GM21390 (cell line): ENCODE data around the gene DET1.
"Not testable (repeated sequence)": the region's sequence is repeated elsewhere in the genome, so short reads cannot be mapped to it uniquely, and the experiment has no call there.

Experiments used
- ATAC-seq: cut with Tn5 transposase; IDR thresholded peaks from one replicate; pipeline ENCODE4 v1.9.1; 2021; ENCODE audit not compliant: unreplicated experiment

Gene DET1

DNA sequence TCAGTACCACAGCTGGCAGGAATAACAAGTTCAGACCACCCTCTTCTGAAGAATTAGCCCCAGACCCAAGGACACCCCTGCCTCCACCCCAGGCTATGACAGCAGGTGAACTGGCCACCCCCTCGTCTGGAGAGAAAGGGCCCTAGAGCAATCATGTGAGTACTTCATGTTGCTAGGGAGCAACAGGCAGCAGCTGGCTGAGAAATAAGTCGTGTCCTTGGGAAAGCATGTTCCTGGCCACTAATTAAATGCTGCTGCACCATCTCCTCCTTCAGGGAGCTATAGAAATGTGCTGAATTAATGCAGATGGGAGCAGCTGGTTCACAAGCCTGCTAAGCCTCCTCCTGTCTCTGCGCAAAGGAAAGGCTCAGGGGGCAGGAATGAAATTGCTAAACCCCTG, 47.5 kb downstream of the DET1 start:
- no peak for ATAC-seq

GRCh38 chr15:88497109-88497765, 49.2 kb downstream of the DET1 start:
- no peak for ATAC-seq

GRCh38 chr15:88493844-88494243, 52.6 kb downstream of the DET1 start:
- ATAC-seq, result no peak

GRCh38 chr15:88491158-88491557, 55.3 kb downstream of the DET1 start:
- no peak for ATAC-seq

DNA sequence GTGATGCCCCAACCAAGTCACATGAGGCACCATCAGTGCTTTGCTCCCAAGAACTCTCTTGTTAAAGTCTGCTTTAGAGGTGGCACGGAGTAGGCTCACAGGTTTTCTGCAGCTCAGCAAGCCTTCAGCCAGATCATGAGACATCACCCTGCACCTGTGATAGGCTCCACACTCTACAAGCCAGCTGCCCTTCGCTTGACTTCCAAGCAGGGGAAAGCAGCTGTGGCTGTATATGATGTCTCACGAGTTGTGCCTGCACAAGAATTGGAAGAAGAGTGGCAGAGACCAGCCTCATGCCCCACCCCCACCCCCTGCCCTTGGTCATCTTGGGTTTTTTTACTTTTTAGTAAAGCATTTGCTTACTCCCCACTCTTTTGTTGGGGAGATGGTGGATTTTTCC, 56.4 kb downstream of the DET1 start:
- ATAC-seq, result no peak

- no peak for ATAC-seq
Measured at GRCh38 chr15:88489321-88489720, 57.2 kb downstream of the DET1 start.

DNA sequence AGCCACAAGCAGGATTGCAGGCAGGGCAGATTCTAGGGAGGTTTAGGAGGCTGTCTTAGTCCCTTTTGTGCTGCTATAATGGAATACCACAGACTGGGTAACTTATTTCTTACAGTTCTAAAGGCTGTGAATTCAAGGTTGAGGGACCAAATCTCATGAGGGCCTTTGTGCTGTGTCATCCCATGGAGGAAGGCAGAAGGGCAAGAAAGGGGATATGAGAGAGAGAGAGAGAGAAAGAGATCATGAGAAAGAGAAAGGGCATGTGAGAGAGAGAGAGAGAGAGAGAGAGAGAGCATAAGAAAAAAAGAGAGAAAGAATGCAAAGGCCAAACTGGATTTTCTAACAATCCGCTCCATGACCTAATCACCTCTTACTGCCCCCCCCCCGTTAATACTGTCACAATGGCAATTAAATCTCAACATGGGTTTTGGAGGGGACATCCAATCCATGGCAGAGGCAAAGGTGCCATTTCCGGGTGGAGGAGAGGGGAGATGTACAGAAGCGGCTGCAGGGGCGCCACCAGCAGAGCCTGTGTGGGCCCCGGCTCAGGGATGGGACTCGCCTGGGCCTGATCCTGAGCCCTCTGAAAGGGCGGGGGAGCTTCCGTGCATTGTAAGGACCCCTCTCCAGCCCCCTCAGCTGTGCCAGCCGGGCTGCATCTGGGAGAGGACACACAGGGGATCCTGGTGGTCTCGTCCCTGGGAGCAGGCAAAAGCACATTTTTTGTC, 58.5 kb downstream of the DET1 start:
- no peak for ATAC-seq

DNA sequence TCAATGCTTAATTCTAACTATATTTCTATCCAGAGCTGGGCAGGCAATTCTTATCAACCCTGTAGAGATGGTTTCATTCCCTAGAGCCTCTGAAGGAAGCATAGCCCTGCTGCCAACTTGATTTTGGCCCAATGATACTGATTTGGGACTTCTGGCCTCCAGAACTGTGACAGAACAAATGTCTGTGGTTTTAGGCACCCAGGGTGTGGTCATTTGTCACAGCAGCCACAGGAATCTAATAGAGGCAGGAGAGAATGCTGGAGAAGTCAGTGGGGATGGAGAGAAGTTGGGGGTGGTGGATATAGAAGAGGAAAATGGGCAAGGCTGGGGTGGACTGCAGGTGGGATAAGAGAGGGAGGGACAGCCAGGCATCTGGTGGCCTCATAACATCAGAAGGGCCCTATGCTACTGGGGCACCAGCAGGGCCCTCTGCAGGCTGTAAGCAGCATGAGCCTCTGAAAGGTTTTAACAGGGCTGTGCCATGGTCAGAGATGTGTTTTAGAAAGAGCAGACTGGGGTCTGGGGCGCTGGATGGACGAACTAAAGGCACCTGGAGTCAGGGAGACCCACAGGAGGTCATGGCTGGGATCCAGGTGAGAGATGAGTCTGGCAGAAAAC, 59.2 kb downstream of the DET1 start:
- no peak for ATAC-seq

DNA sequence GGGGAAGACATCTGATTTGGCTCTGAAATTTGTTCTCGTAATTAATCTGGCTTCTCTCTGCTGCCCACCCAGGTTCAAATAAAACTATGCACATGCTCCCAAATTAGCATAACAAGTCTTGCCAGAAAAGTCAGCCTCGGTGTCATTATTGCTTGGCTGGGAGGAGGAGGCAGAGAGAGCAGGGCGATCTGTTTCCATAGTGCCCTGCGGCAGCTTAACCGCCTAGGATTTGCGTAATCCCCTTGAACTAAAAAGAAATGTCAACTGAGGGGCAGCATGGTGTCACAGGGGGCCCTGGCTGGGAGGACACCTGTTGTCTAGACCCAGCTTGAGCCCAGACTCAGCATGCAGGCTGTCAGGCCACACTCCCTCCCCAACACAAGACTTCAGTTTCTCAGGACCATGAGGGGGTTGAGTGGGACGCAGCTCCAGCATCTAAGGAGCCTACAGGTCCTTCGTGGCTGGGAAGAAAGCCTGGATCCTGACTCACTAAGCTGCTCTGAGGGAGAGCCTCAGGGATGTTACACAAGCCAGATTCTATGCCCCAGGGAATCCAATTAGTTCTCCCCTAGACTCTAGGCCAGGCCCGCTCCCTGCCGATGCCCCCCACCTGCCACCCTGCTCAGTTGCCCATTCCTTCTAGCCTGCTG, 61.7 kb downstream of the DET1 start:
- no peak for ATAC-seq

DNA sequence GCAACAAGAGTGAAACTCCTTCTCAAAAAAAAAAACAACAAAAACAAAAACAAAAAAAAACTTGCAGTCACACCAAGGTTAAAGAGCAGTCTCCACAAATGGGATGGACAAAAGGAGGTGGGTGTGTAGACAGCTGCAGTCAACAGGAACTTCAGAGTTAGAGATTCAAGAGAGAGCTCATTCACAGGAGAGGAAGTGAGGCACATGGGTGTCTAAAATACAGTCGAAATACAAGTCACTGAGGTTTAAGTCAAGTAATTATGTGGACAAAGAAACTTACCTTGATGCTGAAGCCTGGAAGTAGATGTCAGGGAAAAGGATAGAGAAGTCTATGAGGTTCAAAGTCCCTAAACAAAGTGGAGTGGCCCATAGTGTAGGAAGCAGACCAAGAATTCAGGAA, 64.2 kb downstream of the DET1 start:
- no peak for ATAC-seq

DNA sequence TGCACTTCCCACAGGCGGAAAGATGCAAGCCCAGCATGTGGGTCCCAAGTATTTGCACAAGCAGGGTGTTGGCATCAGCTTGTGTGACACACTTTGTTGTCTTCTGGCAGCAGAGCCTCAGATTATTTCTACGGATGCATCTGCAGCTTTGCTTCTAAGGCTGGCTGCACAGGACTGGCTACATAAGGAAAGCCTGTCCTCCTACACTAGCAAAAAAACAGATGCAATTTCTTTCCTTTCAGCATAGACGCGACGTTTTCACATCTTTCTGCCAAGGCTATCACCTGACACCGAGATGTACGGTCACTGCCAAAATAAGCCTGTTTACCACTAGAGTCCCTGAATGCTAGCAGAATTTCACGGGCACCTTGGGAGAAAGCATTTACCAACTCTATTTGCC, 65.5 kb downstream of the DET1 start:
- no peak for ATAC-seq

GRCh38 chr15:88479169-88479568, 67.3 kb downstream of the DET1 start:
- ATAC-seq, result no peak

DNA sequence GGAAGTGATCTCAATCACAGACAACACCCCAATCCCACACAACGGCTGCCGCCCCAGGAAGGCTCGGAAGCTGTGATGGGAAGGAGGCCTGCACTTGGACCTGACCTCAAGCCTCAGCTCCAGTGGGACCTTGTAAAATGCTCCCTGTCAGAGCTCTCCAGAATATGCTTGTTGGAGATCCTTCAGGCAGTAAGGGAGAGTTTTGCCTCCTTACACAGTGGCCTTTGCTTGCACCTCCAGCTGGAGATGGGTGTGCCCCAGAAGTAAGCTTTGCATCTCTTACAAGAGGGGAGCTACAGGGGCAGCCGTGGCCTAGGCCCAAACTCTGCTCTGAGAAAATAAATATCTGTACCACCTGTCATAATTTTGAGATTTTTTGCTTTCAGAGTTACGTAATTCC, 68.6 kb downstream of the DET1 start:
- no peak for ATAC-seq

GRCh38 chr15:88477126-88477525, 69.4 kb downstream of the DET1 start:
- no peak for ATAC-seq

DNA sequence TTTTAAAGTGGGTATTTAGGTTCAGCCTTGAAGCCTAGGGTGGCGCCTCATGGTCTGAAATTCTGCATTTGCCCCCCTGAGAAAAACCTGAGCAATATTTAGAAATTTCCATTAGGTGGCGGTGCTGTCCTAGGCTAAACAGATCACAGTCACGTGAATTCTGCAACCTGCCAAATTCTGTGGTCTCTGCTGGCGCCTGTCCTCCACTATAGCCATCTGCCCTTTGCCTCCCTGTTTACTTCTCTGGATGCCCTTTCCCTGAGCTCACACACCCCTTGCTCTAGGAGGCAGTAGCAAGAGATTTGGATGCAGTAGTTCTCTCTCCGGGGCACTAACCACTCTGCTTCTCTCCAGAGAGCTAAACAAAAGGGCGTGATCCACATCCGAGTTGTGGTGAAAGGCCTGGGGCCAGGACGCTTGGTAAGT, 69.8 kb downstream of the DET1 start:
- no peak for ATAC-seq

DNA sequence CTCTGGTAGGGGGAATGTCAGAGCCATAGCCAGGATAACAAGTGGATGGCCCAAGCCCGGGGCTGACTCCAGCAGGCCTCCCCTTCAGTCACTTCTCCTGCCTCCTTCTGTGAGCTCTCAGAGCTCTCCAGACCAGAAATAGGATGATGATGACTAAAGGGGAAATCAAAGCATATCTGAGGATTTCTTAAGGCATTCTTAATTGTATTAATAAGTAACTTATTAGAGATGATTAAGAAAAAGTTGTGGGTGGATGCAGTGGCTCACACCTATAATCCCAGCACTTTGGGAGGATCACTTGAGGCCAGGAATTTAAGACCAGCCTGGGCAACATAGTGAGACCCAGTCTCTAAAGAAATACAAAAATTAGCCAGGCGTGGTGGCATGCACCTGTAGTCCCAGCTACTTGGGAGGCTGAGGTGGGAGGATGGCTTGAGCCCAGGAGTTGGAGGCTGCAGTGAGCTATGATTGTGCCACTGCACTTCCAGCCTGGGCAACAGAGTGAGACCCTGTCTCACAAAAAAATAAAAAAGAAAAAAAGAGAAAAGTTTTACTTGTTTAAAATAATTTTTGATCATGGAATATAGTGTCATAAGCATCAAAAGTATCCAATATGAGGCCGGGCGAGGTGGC, 72.7 kb downstream of the DET1 start:
- not testable (repeated sequence) for ATAC-seq

DNA sequence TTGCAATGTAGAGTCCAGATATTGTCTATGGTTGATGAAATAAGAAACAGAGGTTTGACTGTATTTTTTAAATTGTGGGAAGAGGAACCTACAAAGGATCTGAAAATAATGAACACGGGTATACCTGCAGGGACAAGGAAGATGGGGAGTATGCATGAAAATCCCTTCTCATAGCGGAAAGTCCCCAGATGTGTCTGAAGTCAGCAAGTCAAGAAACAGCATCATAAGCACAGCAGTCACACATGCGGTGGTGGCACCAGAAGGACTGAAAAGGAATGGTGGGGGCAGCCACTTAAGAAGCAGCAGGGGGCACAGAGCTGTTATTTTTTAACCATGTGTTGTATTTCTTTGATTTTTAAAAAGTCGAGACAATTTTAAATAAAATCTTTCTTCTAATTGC, 74.3 kb downstream of the DET1 start:
- no peak for ATAC-seq

GRCh38 chr15:88470625-88471372, 75.7 kb downstream of the DET1 start:
- ATAC-seq, result no peak

DNA sequence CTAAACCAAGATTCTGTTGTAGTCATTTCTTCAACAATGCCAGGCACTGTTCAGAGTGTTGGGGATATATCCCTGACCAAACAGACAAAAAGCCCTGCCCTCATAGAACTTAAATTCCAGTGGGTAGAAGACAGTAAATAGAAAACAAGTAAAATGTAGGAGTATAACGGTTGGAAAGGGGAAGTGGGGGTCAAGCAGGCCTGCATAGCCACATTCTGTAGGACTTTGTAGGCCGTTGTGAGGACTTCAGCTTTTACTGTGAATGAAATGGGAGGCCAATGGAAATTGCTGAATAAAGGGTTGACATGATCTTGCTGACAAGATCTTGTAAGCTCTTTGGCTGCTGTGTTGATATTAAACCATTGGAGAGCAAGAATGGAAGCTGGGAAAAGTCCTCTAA, 77.2 kb downstream of the DET1 start:
- no peak for ATAC-seq

DNA sequence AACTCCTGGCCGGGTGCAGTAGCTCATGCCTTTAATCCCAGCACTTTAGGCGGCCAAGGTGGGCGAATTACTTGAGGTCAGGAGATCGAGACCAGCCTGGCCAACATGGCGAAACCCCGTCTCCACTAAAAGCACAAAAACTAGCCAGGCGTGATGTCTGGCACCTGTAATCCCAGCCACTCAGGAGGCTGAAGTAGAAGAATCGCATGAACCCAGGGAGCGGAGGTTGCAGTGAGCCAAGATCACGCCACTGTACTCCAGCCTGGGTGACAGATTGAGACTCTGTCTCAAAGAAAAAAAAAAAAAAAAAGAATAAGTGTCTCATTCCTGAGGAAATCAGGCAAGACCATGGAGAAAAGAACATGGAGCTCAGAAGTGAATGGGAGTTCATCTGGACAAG, 77.8 kb downstream of the DET1 start:
- not testable (repeated sequence) for ATAC-seq
